Measurements from ENCODE around the gene NCBP1.

DNA sequence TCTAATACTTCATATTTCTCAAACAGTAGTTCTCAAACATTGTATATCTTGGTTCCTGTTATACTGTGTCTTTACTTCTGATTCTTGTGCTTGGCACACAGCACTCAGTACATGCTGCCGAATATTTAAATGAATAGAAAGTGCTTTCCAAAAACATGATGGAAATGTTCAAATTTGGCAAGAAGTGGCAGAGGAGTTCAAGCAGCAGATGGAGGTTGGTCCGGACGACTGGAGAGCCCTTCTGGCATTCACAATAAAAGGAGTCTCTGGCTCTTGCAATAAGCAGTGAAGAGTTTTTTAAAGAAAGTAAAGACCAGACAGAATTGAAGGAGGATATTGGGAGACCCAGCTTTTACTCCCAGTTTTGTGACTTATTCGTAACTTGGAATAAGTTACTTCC, 36.7 kb upstream of the NCBP1 start:
- TF ChIP-seq, protein P1, sequence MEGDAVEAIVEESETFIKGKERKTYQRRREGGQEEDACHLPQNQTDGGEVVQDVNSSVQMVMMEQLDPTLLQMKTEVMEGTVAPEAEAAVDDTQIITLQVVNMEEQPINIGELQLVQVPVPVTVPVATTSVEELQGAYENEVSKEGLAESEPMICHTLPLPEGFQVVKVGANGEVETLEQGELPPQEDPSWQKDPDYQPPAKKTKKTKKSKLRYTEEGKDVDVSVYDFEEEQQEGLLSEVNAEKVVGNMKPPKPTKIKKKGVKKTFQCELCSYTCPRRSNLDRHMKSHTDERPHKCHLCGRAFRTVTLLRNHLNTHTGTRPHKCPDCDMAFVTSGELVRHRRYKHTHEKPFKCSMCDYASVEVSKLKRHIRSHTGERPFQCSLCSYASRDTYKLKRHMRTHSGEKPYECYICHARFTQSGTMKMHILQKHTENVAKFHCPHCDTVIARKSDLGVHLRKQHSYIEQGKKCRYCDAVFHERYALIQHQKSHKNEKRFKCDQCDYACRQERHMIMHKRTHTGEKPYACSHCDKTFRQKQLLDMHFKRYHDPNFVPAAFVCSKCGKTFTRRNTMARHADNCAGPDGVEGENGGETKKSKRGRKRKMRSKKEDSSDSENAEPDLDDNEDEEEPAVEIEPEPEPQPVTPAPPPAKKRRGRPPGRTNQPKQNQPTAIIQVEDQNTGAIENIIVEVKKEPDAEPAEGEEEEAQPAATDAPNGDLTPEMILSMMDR (IDR thresholded peaks at IDR 0.05 in 8 of 11, conservative IDR thresholded peaks at IDR 0.05 in 3 of 11) = no peak
- TF ChIP-seq POLR2A (IDR thresholded peaks at IDR 0.05) = no peak
